ENCODE data around the gene STIM1. TPM values are rescaled to one million over a fixed set of nuclear protein-coding genes. Genes with fewer than 3 reads are reported as not detected.
"Not testable (repeated sequence)": the region's sequence is repeated elsewhere in the genome, so short reads cannot be mapped to it uniquely, and the experiment has no call there.

STIM1 gene
- total RNA-seq, 1 donor from 2014 or later = 49.6 TPM

DNA sequence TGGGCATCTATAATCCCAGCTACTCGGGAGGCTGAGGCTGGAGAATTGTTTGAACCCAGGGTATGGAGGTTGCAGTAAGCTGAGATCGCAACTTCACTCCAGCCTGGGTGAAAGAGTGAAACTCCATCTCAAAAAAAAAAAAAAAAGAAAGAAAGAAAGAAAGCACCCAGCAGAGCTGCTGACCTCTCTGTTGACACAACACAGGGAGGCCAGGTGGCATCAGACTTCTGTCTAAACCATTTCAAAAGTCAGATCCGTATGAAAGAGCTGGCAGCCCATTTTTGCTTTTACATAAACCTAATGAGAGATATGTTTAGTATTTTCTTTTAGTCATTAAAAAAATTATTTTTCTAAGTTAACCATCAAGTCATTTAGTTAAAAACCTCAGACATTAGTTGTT is 174.7 kb downstream of the STIM1 start:
- intact Hi-C loops (cut with DNase I) = no loop called here
- DNase-seq (ENCODE audit: low spot score) (no peak), ATAC-seq (no peak)

DNA sequence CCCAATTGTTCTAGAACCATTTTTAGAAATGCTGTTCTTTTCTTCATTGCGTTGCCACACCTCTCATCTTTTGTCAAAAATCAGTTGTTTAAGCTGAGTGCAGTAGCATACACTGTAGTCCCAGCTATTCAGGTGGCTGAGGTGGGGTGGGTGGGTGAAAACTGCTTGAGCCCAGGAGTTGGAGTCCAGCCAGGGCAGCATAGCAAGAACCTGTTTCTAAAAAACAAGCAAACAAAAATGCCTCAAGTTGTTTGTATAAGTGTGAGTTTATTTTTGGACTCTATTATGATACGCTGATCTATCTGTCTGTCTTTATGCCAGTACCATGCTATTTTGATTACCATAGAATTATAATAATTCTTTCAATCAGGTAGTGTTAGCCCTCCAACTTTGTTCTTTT is 176.6 kb downstream of the STIM1 start:
- ATAC-seq (no peak), DNase-seq (ENCODE audit: low spot score) (no peak)
- intact Hi-C loops (cut with DNase I) = no loop called here

DNA sequence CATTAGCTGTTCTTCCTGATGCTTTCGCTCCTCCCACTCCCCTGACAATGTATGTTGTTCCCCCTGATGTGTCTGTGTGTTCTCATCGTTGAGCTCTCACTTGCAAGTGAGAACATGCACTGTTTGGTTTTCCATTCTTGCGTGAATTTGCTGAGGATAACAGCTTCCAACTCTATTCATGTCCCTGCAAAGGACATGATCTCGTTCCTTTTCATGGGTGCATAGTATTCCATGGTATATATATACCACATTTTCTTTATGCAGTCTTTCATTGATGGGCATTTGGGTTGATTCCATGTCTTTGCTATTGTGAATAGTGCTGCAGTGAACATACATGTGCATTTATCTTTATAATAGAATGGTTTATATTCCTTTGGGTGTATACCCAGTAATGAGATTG is 180.5 kb downstream of the STIM1 start:
- DNase-seq (ENCODE audit: low spot score) = no peak
- no peak for ATAC-seq
- intact Hi-C loops (cut with DNase I) = no loop called here

DNA sequence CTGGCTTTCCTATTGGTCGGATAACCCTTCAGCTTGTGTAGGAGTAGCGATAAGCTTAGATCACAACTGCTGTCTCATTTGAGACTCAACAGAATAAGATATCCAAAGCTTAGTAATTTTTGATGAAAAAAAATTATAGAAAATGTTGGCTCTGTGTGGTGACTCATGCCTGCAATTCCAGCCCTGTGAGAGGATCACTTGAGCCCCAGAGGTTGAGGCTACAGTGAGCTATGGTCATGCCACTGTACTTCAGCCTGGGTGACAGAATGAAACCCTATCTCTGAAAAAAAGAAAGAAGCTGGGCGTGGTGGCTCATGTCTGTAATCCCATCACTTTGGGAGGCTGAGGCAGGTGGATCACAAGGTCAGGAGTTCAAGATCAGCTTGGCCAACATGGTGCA is 183.5 kb downstream of the STIM1 start:
- no peak for ATAC-seq
- intact Hi-C loops (cut with DNase I) = no loop called here
- DNase-seq (ENCODE audit: low spot score) = no peak

DNA sequence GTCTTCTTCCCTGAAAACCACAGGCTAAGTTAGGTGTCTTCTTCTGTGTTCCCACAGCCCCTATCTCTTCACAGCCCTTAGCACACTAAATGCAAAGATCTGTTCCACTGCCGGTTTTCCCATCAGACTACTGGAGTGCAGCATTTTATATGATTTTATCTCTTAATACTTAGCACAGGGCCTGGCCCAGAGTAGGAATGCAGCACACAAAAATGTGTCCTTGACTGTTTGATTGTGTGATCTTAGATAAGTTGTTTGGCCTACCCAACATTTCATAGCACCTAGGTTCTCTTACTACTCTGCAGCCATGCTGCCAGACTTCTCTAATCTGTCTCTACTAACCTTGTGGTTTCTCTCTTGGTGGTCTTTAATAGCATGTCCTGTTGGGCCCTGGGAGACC is 185.0 kb downstream of the STIM1 start:
- no peak for ATAC-seq
- no peak for DNase-seq (ENCODE audit: low spot score)
- intact Hi-C loops (cut with DNase I) = no loop called here

DNA sequence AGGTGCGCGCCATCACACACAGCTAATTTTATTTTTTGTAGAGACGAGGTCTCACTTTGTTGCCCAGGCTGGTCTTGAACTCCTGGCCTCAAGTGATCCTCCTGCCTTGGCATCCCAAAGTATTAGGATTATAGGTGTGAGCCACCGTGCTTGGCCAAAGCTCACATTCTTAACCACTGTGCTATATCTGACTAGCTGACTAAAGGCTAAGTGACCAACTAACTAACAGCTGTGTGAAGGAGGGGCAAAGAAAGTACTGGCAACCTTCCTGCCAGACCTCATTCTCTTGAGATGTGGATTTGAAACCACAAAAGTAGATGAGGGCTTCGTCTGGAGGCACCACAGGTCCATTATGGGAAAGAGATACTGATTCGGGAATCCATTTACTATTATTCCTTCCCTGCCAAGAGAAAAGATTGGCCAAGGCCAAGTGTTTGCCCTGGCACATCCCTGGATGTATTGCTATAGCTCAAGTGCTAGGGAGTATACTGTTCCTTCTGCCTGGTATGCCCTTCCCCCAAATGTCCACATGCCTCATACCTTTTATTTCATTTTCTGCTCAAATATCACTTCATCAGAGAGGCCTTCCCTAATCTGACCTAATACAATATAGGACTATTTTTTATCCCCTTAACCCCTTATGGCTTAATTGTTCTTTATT is 186.4 kb downstream of the STIM1 start:
- DNase-seq (ENCODE audit: low spot score) (no peak), ATAC-seq (no peak)
- intact Hi-C loops (cut with DNase I) = no loop called here

DNA sequence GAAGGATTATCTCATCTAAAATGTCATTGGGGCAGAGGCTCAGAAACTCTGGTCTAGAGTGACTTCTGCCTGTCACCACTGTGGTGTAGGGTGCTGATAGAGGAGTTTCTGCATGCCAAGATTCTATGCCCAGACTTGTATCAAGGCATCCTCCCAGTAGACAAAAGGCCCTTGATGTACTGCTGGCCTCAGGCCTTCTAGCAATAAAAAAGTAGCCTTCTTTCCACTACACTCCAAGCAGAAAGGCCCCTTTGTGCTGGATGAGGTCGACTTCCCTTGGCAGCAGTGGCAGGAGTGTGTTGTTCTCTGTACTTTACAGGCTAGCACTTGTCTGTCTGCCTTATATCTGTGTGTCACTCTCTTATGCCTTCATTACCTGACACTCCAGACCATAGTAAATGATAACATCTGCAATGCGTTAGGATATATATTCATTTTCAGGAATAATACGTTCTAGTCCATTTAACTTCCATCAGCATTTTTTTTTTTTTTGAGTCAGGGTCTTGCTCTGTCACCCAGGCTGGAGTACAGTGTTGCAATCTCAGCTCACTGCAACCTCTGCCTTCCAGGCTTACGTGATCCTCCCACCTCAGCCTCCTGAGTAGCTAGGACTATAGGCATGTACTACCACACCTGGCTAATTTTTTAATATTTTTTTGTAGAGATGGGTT is 189.6 kb downstream of the STIM1 start:
- DNase-seq (ENCODE audit: low spot score) (no peak), ATAC-seq (peak; percentile 82)
- intact Hi-C loops (cut with DNase I) = no loop called here

DNA sequence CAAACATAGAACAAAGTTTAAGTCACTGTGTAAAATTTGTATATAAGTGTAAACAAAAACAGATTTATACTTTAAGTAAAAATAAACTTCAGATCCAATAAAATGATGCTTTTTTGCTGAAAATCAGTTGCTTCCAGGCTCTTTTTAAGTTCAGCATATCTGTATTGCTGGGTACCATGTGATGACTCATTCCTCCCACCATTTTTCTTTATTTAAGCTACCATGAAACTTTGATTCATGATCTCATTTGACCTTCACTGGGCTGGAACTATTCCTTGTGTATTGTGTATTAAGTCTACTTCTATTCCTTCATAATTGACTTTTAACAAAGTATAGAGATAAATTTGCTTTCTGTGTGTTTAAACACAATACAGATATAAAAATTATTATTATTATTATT is 192.9 kb downstream of the STIM1 start:
- DNase-seq (ENCODE audit: low spot score) = no peak
- intact Hi-C loops (cut with DNase I) = no loop called here
- ATAC-seq = no peak

DNA sequence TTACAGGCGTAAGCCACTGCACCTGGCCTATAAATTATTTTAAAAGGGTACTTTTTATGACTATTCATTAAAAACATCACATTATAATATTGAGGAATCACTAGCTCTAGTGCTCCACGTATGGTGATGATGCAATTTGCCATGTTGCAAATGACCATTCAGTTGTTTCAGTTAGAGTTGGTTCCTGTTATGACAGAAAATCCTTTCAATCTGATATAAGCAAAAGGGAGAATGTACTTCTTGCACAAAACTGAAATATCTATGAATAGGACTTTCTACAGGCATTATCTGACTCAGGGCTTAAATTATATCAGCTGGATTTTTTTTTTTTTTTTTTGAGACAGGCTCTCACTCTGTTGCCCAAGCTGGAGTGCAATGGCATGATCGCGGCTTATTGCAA is 193.5 kb downstream of the STIM1 start:
- ATAC-seq (no peak), DNase-seq (ENCODE audit: low spot score) (no peak)
- intact Hi-C loops (cut with DNase I) = no loop called here

DNA sequence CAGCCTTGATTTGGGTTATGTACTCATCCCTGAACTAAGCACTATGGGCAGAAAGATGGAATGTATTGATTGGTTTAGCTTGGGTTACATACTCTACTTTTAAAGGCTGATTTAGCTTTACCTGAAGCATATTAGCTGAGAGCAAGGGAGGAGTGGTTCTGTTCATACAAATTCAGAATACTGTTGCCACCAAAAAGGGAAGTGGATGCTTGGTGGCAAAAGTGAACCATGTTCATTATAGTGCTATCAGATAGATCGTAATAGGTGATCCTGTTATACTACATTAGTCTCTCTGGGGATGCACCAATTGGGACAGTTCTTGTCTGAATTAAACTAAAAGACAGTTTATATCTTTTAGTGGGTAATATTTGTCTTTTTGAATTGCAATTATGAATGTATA is 194.7 kb downstream of the STIM1 start:
- intact Hi-C loops (cut with DNase I) = no loop called here

DNA sequence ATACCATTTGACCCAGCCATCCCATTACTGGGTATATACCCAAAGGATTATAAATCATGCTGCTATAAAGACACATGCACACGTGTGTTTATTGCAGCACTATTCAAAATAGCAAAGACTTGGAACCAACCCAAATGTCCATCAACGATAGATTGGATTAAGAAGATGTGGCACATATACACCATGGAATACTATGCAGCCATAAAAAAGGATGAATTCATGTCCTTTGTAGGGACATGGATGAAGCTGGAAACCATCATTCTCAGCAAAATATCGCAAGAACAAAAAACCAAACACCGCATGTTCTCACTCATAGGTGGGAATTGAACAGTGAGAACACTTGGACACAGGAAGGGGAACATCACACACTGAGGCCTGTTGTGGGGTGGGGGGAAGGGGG is 197.7 kb downstream of the STIM1 start:
- intact Hi-C loops (cut with DNase I); ATAC-seq; DNase-seq (ENCODE audit: low spot score): not testable (repeated sequence)

More for the DNA sequence above, 194.7 kb downstream of the STIM1 start:
- ATAC-seq = no peak
- no peak for DNase-seq (ENCODE audit: low spot score)

DNA sequence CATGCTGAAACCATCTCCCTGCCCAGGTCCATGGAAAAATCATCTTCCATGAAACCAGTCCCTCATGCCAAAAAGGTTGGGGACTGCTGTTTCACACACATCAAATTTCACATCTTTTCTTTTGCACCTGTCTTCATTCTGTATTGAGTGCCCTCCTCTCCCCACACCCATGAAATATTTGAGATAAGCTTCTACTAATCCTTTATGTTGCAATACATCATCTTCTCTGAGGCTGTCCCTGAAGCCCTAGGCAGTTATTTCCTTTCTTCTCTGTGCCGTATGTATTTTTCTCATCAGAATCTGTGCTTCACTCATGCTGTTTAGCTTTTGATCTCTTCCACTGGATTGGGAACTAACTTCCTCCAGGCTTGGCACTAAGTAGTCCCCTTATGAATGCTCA is 199.2 kb downstream of the STIM1 start:
- intact Hi-C loops (cut with DNase I) = no loop called here
- ATAC-seq = no peak
- no peak for DNase-seq (ENCODE audit: low spot score)

DNA sequence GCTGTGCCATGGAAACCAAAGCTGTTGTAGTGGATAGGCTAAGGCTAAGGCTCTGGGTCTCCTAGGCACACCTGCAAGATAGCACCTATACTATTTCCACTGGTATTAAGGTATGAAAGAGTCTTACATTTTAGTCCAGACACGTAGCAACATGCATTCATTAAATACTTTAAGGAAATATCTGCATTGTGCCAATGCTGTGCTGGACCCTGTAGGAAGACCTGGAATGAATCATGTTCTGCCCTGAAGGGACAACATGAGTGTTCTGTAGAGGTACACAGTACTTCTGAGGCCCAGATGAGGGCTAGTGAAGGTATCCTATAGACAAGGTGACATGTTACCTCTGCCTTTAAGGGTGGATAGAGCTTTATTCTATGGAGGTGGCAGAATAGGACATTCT is 204.0 kb downstream of the STIM1 start:
- ATAC-seq (no peak), DNase-seq (ENCODE audit: low spot score) (no peak)
- intact Hi-C loops (cut with DNase I) = no loop called here

DNA sequence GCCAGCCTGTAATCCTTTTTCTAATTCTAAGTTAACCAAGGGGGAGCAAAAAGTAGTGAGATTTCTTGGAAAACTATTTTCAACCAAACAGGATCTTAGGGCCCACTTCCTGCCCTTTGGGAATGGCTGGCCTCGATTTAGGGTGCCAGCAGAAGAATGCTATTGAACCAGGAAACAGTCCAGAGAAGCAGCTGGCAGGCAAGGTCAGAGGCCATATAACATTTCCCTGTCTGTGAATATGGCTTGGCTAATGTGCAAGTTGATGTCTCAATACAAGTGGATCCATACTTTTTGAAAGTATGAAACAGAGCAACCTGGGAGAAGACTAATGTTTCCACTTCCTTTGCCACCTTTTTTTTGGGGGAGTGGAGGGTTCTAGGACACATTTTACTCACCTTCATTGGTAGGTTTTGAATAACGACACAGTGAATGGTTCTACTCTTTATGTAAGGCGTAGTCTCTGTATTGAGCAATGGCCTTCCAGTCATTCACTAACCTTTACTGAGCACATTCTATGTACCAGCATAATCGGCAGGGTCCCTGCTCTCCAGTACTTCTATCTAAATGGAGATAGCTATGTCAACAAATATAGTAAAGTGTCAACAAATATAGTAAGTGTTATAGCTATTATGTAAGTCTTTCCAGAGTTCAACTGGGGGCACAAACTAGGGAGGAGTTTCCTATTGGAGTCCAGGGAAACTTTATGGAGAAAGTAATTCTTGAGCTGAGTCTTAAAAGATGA is 204.9 kb downstream of the STIM1 start:
- DNase-seq (ENCODE audit: low spot score) (no peak), ATAC-seq (no peak)
- intact Hi-C loops (cut with DNase I) = no loop called here

DNA sequence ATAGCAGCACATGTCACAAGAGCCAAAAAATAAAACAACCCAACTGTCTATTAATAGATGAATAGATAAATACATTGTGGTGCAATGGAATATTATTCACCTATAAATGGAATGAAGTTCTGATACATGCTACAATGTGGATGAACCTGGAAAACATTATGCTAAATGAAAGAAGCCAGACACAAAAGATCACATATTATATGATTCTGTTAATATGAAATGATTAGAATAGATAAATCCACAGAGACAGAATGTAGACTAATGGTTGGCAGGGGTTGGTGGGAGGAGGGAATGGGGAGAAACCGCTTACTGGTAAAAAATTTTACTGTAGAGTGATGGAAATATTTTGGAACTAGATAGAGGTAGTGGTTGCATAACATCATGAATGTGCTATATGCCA is 206.2 kb downstream of the STIM1 start:
- ATAC-seq = no peak
- intact Hi-C loops (cut with DNase I) = no loop called here
- no peak for DNase-seq (ENCODE audit: low spot score)

DNA sequence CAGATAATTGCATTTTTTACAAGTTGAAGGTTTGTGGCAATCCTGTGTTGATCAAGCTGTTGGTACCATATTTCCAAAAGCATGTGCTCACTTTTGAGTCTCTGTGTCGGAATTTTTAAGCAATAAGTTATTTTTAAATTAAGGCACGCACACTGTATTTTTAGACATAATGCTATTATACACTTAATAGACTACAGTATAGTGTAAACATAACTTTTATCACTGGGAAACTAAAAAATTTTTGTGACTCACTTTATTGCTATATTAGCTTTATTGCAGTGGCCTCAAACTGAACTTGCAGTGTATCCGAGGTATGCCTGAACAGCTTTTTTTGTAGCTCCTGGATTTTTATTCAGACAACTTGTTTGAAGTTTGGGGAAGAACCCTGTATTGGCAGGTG is 207.9 kb downstream of the STIM1 start:
- intact Hi-C loops (cut with DNase I) = no loop called here
- DNase-seq (ENCODE audit: low spot score) (no peak), ATAC-seq (no peak)

DNA sequence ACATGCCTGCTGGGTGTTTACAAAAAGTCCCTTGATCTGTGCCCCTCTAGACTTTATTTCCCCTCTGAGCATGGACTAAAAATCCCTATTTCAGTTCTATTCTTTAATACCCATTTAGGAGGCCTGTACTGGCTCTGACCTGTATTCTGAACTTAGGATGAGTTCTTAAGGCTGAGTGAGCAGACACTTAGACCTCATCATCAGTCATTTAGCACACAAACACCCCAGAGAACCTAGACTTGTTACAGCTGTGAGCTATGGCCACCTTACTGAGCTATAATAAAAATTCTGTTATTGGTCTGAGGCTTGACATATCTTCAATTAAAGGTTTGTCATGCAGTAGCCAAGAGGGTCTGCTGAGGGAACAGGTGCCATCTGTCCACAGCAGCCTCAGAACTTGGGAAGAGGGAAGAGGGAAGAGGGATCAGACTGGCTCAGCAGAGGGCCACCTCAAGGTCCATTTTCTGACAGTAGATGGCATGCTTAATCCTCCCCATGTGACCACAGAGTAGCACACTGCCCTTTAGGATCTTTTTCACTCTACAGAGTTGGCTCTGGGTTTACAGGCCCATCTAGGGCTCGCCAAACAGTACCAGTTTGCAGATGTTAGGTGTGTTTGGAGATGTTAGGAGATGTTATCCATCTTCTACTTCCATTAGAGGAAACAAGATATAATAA is 209.0 kb downstream of the STIM1 start:
- no peak for DNase-seq (ENCODE audit: low spot score)
- no peak for ATAC-seq
- intact Hi-C loops (cut with DNase I) = no loop called here

DNA sequence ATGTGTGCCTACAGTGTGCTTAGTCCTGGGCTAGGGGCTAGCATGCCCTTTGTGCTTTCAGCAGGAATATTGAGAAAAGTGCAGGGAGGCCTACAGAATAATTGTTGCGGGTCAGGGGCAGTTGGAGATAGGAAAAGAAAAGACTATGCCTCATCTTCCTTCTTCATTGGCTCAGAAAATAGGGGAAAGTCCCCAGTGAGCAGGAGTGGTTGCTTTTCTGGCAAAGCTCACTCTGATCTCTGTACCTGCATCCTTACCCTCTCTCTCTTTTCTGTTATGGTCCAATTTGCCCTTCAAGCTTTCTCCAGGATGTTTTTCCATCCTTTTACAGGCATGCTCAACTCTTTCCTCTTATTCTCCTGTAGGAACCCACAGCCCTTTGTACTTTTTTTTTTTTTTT is 209.6 kb downstream of the STIM1 start:
- no peak for ATAC-seq
- DNase-seq (ENCODE audit: low spot score) = no peak
- intact Hi-C loops (cut with DNase I) = no loop called here

DNA sequence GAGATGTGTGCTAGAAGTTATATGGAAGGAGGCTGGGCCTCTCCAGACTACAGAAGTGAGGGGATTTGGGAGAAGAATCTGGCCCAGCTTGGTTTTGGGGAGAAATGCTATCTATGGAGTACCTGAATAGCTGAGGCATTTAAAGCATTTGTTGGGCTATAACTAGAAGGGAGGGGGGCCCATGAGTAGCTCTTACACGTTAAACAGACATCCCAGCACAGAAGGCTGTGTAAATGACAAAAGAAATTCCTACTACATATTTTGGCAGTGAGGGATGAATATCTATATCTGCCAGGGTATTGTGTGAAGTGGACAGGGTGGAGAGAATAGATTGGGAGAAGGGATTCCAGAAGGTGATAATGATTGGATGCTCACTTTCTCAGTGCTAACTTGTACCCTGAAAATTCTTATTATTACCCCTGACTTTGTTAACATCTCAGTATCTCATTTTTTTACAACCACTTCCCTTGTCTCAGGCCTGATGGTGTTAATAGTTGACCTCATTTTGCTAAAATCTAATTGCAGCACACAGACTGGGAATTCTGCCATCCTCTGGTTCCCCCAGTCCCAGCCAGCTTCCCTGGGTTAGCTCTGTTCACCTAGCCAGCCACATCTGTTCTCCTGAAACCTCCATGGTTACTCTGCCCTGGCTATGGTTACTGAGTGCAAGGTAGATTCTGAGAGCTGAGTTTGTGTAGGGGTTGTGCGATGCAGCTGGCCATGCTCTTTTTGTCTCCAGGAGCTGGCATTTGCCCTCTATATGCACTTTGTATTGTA is 210.3 kb downstream of the STIM1 start:
- ATAC-seq = no peak
- no peak for DNase-seq (ENCODE audit: low spot score)
- intact Hi-C loops (cut with DNase I) = no loop called here

Measured in sciatic nerve (tissue), 2 donors.